Fibroblast of upper back skin (primary cell): Measurements from ENCODE around the gene RPRML.
"Not testable (repeated sequence)": the region's sequence is repeated elsewhere in the genome, so short reads cannot be mapped to it uniquely, and the experiment has no call there.

Experiments used
- DNase-seq: peaks from one replicate; pipeline ENCODE4 v3.0.0-alpha.2; 2013

The RPRML gene

GRCh38 chr17:46975287-46975686 is 3.8 kb downstream of the RPRML start:
- DNase-seq: no peak

GRCh38 chr17:46974086-46974485 is 5.0 kb downstream of the RPRML start:
- DNase-seq: no peak

- no peak for DNase-seq
Observed at GRCh38 chr17:46972346-46972745, 6.7 kb downstream of the RPRML start.

GRCh38 chr17:46971647-46972300 is 7.3 kb downstream of the RPRML start:
- no peak for DNase-seq

- no peak for DNase-seq
Observed at GRCh38 chr17:46968896-46969295, 10.2 kb downstream of the RPRML start.

DNA sequence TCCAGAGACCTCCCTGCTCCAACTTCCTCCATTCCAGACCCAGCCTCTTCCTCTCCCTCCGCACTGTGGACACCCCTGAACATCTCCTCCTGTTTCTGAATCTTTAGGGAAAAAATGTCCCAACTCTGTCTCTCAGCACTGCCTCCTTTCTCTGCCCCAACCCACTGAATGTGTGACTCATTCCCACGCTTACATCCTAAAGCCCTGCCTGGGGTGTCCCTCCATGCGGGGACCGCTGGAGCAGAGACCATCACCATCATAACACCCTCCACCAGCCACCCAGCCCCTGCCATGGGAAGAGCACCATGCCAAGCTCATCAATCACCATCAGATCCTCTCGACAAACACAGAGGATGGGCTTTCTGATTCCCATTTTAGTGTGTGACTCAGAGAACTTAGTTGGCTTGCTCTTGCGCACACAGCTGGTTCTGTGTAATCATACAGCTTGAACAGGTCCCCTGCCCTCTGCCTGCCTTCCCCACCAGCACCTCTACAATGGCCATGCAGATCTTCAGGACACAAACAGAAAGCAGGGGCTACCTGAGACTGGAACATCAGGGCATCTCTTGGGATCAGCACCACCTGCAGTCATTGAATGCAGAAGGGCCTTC is 10.7 kb downstream of the RPRML start:
- no peak for DNase-seq

DNA sequence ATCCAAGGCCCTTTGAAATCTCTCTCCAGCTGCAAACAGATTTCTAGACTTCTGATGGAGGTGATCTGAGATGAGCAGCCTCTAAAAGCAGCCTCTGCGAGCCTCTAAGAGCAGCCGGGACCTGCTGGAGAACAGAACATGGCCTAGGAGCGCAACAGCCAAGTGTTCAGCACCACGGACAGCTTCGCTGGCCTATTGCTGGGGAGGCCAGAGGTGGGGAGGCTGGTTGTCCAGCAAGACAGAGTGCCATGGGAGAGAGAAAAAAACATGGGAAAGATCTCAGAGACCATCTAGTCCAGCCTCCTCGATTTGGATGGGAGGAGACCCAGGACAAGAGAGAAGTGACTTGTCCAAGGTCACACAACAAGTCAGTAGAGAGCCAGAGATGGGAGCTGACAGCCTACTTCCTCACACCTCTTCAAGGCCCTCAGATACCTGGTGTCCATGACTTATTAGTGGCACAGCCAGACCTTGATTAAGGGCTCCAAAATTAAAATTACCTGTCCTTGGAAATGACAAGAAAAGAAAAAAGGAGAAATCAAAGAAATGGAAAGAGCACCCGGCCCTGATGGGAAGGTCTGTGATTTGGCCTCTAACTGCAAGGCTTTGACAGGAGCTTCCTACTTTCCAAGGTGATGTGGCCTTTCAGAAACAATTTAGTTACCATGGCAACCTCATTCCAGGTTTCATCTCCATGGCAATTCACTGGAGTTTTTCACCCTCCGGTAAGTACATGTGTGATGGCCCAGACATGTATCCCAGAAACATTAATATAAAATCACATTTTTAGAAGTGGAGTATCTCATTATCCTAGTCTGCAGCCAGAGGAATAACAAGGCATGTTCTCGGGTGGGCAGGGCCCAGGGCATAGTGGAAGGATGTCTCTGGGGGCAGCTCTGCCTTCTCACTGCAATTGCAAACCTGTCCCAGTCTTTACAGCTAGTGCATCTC is 14.5 kb downstream of the RPRML start:
- DNase-seq: peak; percentile 34

DNA sequence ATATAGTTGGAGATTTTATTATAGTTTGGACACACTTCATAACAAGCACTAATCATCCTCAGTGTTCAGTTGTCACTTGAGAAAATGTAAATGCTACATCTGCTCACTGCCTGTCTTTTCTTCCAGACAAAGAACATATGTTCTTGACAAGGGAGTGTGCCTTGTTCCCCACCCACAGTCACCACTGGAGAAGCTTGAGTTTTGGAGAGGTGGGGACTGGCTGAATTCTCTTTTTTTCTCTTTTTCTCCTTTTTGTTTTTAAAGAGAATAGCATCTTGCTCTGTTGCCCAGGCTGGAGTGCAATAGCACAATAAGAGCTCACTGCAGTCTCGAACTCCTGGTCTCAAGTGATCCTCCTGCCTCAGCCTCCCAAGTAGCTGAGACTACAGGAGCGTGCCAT is 15.5 kb downstream of the RPRML start:
- no peak for DNase-seq

- DNase-seq: peak; percentile 77
Observed at GRCh38 chr17:46962374-46962790, 16.7 kb downstream of the RPRML start.

- DNase-seq: no peak
Observed at GRCh38 chr17:46960152-46960551, 18.9 kb downstream of the RPRML start.

DNA sequence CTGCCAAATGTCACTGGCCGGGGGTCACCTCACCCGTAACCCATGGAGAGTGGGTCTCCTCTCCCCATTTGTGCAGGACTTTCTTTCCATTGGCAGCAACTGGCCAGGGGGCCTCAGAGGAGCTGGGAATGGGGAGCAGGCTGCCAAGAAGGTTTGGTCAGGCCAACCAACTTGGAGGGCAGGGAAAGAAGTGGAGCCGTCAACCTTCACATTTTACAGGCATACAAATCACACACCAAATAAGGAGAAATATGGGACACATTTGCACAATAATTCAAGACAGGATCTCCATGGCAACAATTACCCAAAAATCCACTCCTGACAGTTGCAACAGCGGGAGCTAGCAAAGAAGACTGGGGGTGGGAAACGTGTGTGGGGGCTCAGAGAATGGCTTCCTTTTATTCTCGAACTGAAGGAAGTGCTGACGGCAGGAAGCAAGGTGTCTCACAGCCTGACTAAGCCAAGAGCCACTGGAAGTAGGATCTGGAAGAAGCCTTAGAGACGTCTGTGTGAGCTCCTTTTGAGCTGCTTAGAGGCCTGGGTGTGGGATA is 20.9 kb downstream of the RPRML start:
- peak; percentile 44 for DNase-seq

DNA sequence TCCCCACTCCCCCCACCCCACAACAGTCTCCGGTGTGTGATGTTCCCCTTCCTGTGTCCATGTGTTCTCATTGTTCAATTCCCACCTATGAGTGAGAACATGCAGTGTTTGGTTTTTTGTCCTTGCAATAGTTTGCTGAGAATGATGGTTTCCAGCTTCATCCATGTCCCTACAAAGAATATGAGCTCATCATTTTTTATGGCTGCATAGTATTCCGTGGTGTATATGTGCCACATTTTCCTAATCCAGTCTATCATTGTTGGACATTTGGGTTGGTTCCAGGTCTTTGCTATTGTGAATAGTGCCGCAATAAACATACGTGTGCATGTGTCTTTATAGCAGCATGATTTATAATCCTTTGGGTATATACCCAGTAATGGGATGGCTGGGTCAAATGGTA is 25.9 kb downstream of the RPRML start:
- not testable (repeated sequence) for DNase-seq

DNA sequence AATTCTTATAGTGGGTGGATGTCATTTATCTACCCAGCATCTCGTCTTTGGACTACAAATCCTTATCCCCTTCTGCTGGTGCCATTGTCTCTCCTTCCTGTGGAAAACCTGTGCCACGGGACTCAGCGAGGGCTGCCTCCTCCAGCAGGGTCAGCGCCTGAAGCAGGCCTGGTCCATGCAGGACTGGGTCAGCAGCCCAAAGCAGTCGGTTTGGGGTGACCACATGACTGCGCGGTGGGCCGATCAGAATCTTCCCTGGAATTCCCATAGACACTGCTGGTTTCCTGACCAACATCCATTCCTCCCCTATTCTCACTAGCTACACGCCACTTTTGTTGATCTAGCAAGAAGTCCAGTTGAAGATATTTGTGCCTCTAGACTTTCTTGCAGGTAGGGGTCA is 26.9 kb downstream of the RPRML start:
- no peak for DNase-seq

GRCh38 chr17:46951706-46952105 is 27.3 kb downstream of the RPRML start:
- DNase-seq: no peak

DNA sequence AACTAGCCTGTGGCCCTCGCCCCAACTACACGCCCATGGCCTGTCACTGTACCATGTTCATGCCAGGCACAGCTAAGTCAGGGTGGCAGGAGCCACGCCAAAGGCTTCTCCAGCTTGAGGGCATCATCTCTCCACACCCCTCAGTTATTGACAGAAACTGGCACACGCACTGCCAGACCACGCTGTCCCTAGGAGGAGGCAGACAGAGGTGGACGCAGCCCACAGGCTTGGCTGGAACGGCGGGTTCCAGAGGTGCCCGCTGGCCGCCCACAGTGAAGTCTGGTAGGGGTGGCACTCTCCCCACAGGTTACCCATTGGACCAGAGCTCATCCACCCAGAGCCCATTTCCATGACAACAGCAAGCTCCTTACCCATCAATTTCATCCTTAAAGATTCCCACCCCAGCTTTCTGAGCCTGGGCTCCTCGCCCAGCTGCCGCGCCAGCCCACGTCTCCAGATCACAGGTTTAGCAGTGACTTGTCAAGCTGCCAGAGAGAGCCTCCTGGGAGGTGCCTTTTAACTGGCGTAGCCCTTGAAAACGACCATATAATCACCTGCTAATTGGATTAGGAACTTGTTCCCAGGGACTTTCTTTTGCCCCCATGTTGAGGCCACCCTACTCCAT is 27.9 kb downstream of the RPRML start:
- DNase-seq: no peak

DNA sequence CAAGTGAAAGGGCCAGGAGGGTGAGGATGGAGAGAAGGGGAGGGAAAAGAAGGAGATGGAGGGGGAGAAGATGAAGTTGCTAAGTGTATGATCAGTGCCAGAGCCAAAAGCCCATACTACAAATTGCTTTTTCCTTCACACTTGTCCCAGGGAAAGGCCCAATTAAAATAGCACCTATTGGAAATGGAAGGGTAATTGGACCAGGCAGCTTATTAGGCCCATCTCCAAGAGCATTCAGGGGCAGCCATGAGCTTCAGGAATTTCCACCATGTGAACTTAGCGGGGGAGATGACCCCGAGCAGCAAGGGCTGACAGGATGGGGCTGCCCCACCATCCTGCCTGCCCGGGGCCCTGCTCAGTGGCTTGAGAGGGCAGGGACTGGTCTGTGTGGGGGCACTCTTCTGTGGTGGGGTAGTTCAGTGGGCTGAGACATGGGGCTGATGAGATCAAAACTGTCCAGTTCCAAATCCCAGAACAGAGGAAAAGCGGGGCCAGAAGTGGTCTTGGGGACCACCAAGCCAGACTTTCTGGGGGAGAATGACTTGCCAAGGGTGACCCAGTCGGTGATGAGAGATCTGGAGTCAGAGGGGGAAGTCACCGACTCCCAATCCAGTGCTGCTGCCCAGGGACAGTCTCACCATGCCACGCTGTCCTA is 28.6 kb downstream of the RPRML start:
- no peak for DNase-seq

- DNase-seq: no peak
Observed at GRCh38 chr17:46949291-46950174, 29.5 kb downstream of the RPRML start.

- no peak for DNase-seq
Observed at GRCh38 chr17:46948544-46948943, 30.5 kb downstream of the RPRML start.

DNA sequence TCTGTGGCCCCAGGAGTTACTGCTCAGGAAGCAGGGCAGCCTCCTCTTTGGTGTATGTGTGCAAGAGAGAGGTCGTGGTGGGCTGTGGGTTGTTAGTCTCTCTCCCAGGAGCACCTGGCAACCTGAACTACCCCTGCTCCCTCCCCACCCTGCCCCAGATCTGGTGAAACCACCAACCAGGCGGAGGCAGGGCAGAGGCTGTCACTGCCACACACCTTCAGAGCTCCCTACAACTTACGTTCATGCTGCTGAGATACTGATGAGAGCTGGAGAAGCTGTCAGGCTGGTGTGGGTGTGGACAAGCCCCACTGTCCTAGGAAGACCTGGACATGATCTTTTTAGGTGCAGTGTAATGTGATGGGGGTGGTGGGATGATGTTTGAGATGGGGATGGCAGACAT is 31.8 kb downstream of the RPRML start:
- DNase-seq: no peak

DNA sequence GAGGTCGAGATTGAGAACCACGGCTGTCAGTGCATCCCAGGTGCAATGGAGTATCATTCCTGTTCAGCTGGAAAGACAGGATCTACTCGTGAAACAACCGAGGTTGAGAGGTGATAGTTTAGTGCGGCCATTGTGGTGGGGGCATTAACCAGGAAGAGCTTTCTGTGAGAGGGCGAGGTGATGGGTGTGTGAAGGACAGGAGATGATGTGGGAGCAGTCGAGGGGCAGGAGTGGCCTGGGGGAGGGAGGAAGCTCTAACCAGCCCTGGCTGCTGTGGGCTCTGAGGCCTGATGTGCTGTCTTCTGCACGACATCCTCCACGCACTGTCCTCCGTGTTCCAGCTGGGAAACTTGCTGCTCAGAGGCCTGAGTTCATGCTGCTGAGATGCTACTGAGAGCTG is 34.1 kb downstream of the RPRML start:
- no peak for DNase-seq
